Measurements from ENCODE around the gene TRIM71.

TRIM71 gene

GRCh38 chr3:32892625-32893598, 75.1 kb downstream of the TRIM71 start:
- Histone ChIP-seq H3F3A (ENCODE audit: control insufficient read depth, insufficient read depth) (no peaks in the 10 kb centered on the region), H3K36me3 (ENCODE audit: control insufficient read depth, low read length) (no peaks in the 10 kb centered on the region), H3K4me1 (ENCODE audit: control insufficient read depth, low read length) (no peaks in the 10 kb centered on the region), H3K79me2 (ENCODE audit: control insufficient read depth, low read length) (no peaks in the 10 kb centered on the region), H3K4me3 (ENCODE audit: low read length) (no peak overlapping the region), H3K9me3 (ENCODE audit: control insufficient read depth, insufficient read depth, low read length) (no peaks in the 10 kb centered on the region), H3K4me2 (ENCODE audit: low read length) (no peak overlapping the region), H4K20me1 (ENCODE audit: control insufficient read depth, insufficient read depth, low read depth, low read length) (no peaks in the 10 kb centered on the region), H3K27me3 (ENCODE audit: control insufficient read depth, low read length) (peaks cover 25% of the 10 kb centered on the region), H3K27ac (ENCODE audit: low read depth, low read length) (no peak overlapping the region), H3K9me2 (replicated peaks; ENCODE audit: control insufficient read depth, low read length) (no peaks in the 10 kb centered on the region)
- no peak for TF ChIP-seq EZH2phosphoT487 (IDR thresholded peaks at IDR 0.05; ENCODE audit: borderline replicate concordance, low read length)
- no peak for TF ChIP-seq CTCF (IDR thresholded peaks at IDR 0.05; ENCODE audit: low read depth, low read length, poor library complexity, severe bottlenecking)

- Histone ChIP-seq H3K9me2 (replicated peaks; ENCODE audit: control insufficient read depth, low read length) (no peaks in the 10 kb centered on the region), H3K4me2 (ENCODE audit: low read length) (no peak overlapping the region), H3K9me3 (ENCODE audit: control insufficient read depth, insufficient read depth, low read length) (no peaks in the 10 kb centered on the region), H3K27ac (ENCODE audit: low read depth, low read length) (no peak overlapping the region), H3K4me1 (ENCODE audit: control insufficient read depth, low read length) (no peaks in the 10 kb centered on the region), H3F3A (ENCODE audit: control insufficient read depth, insufficient read depth) (no peaks in the 10 kb centered on the region), H3K4me3 (ENCODE audit: low read length) (no peak overlapping the region), H3K27me3 (ENCODE audit: control insufficient read depth, low read length) (peaks cover 25% of the 10 kb centered on the region), H4K20me1 (ENCODE audit: control insufficient read depth, insufficient read depth, low read depth, low read length) (no peaks in the 10 kb centered on the region), H3K79me2 (ENCODE audit: control insufficient read depth, low read length) (no peaks in the 10 kb centered on the region), H3K36me3 (ENCODE audit: control insufficient read depth, low read length) (no peaks in the 10 kb centered on the region)
- no peak for TF ChIP-seq CTCF (IDR thresholded peaks at IDR 0.05; ENCODE audit: low read depth, low read length, poor library complexity, severe bottlenecking)
- no peak for TF ChIP-seq EZH2phosphoT487 (IDR thresholded peaks at IDR 0.05; ENCODE audit: borderline replicate concordance, low read length)
Observed at GRCh38 chr3:32894977-32895376, 77.2 kb downstream of the TRIM71 start.

DNA sequence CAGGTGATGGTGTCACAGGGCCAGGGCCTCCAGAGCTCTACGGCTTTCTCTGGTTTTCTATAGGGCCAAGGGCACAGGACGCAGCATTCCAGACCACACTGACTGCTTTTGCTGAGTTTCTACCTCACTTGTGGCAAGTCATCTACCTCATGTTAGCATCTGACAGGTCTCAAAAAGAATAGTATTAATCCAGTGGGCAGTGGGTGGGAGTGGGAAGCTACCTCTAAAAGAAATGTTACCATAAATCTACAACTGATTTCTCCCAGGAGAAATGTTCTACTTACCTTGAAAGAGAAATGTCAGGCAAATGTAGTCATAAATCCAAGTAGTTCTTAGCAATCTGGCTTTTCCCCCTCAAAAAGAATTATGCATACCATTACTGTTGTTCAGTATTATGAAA, 77.9 kb downstream of the TRIM71 start:
- H3K4me1 ChIP-seq (ENCODE audit: control insufficient read depth, low read length): no peaks in the 10 kb centered on the region
- no peaks in the 10 kb centered on the region for H3F3A ChIP-seq (ENCODE audit: control insufficient read depth, insufficient read depth)
- H4K20me1 ChIP-seq (ENCODE audit: control insufficient read depth, insufficient read depth, low read depth, low read length): no peaks in the 10 kb centered on the region
- no peaks in the 10 kb centered on the region for H3K9me2 ChIP-seq (replicated peaks; ENCODE audit: control insufficient read depth, low read length)
- TF ChIP-seq EZH2phosphoT487 (IDR thresholded peaks at IDR 0.05; ENCODE audit: borderline replicate concordance, low read length) (no peak), CTCF (IDR thresholded peaks at IDR 0.05; ENCODE audit: low read depth, low read length, poor library complexity, severe bottlenecking) (no peak)
- no peak overlapping the region for H3K4me3 ChIP-seq (ENCODE audit: low read length)
- no peaks in the 10 kb centered on the region for H3K9me3 ChIP-seq (ENCODE audit: control insufficient read depth, insufficient read depth, low read length)
- no peaks in the 10 kb centered on the region for H3K36me3 ChIP-seq (ENCODE audit: control insufficient read depth, low read length)
- H3K27me3 ChIP-seq (ENCODE audit: control insufficient read depth, low read length): peaks cover 25% of the 10 kb centered on the region
- no peaks in the 10 kb centered on the region for H3K79me2 ChIP-seq (ENCODE audit: control insufficient read depth, low read length)
- H3K27ac ChIP-seq (ENCODE audit: low read depth, low read length): no peak overlapping the region
- H3K4me2 ChIP-seq (ENCODE audit: low read length): no peak overlapping the region
